ENCODE measurements around the gene PAWR. TPM values are rescaled to one million over a fixed set of nuclear protein-coding genes. Genes with fewer than 3 reads are reported as not detected.

PAWR gene
- total and polyA plus RNA-seq, 2 donors (not counting 3 experiments of a cell fraction or from before 2014, with no cell fraction given), result 18.3 to 154 TPM

GRCh38 chr12:79615596-79616560 lies 74.9 kb downstream of the PAWR start:
- Histone ChIP-seq H3K9ac (replicated peaks; ENCODE audit: extremely low read depth, insufficient read depth, low read length) (no peak overlapping the region), H3K4me3 (replicated peaks in 1 of 3; ENCODE audit: insufficient read depth in 1 of 3, low read depth in 1 of 3, low read length in 3 of 3) (no peak overlapping the region), H4K20me1 (replicated peaks; ENCODE audit: control insufficient read depth, extremely low read depth, insufficient read depth, low read length) (peaks cover 3% of the 10 kb centered on the region), H2AFZ (ENCODE audit: low read depth, low read length) (no peak overlapping the region), H3K9me1 (replicated peaks; ENCODE audit: control insufficient read depth, extremely low read depth, insufficient read depth, low read length) (no peaks in the 10 kb centered on the region), H3K9me3 (replicated peaks; ENCODE audit: control insufficient read depth, insufficient read depth, low read length) (no peaks in the 10 kb centered on the region), H3K4me1 (ENCODE audit: control insufficient read depth, extremely low read depth, insufficient read depth, low read length) (no peaks in the 10 kb centered on the region), H3K27me3 (ENCODE audit: control insufficient read depth in 2 of 2, insufficient read depth in 2 of 2, low read length in 2 of 2) (no peaks in the 10 kb centered on the region), H3K36me3 (ENCODE audit: control insufficient read depth in 2 of 2, extremely low read depth in 1 of 2, insufficient read depth in 2 of 2, low read length in 2 of 2) (peaks cover 10 to 13% of the 10 kb centered on the region in 2 experiments), H3K4me2 (ENCODE audit: insufficient read depth, low read length) (no peak overlapping the region), H3K79me2 (ENCODE audit: control insufficient read depth, insufficient read depth, low read length) (peaks cover 65% of the 10 kb centered on the region), H3K27ac (ENCODE audit: insufficient read depth, low read depth, low read length) (no peak overlapping the region)
- no TSS peak for BruUV-seq (replicated peaks)
- peak; percentile 44 for FAIRE-seq
- intact Hi-C loops (cut with micrococcal nuclease), result no loop called here
- no peak for TF ChIP-seq MYC (IDR thresholded peaks at IDR 0.05; ENCODE audit: low read depth, low read length)
- no peak for TF ChIP-seq POLR2A (IDR thresholded peaks at IDR 0.05; ENCODE audit: low read depth, low read length)
- TF ChIP-seq FOS (IDR thresholded peaks at IDR 0.05; ENCODE audit: borderline replicate concordance, insufficient read depth, low read length), result no peak
- TF ChIP-seq MAX (IDR thresholded peaks at IDR 0.05; ENCODE audit: insufficient read depth, insufficient read length), result no peak
- no peak for TF ChIP-seq CTCF (IDR thresholded peaks at IDR 0.05; ENCODE audit: extremely low read depth in 1 of 2, insufficient read depth in 1 of 2, low read depth in 1 of 2, low read length in 2 of 2)
- DNase-seq (ENCODE audit: low read depth, low spot score), result no peak
- dilution Hi-C loops (cut with MboI; ENCODE audit: extremely low pct_ligation_motif_present, low sequenced_read_pairs), result no loop called here
- ChIA-PET CTCF (interaction anchor here (0.8 to 1.4 kb wide), 4 partner anchors 10 to 75 kb away, joined by 3 to 4 read pairs (median 3); partner anchors contain the start of gene PAWR), POLR2A (no interaction called here)

All from endothelial cell of umbilical vein (primary cell).